ENCODE data around the gene C1S. TPM values are rescaled to one million over a fixed set of nuclear protein-coding genes. Genes with fewer than 3 reads are reported as not detected.
A peak's percentile ranks its signal among the peaks of the same experiment; 100 is the strongest.
"Not testable (repeated sequence)": the region's sequence is repeated elsewhere in the genome, so short reads cannot be mapped to it uniquely, and the experiment has no call there.

C1S gene
- total RNA-seq, 1 donor: 516 TPM

DNA sequence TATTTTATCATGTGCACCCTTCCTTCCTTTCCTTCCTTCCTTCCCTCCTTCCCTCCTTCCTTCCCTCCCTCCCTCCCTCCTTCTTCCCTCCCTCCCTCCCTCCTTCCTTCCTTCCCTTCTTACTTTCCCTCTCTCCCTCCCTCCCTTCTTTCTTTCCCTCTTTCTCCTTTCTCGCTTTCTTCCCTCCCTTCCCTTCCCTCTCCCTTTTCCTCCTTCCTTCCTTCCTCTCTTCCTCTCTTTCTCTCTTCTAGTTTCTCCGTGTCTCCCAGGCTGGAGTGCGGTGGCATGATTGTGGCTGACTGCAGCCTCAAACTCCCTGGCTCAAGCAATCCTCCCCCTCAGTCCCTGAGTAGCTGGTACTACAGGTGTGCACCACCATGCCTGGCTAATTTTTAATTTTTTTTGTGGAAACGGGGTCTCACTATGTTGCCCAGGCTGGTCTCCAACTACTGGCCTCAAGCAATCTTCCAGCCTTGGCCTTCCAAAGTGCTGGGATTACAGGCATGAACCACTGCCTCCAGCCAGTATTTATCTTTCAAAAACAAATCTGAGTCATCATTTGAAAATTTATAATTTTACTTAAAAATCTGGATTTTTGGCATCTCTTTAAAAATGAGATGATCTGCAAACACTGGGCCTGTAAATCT, 40.7 kb downstream of the C1S start:
- DNase-seq (ENCODE audit: low read depth): peak; percentile 53
- TF ChIP-seq, protein P1, sequence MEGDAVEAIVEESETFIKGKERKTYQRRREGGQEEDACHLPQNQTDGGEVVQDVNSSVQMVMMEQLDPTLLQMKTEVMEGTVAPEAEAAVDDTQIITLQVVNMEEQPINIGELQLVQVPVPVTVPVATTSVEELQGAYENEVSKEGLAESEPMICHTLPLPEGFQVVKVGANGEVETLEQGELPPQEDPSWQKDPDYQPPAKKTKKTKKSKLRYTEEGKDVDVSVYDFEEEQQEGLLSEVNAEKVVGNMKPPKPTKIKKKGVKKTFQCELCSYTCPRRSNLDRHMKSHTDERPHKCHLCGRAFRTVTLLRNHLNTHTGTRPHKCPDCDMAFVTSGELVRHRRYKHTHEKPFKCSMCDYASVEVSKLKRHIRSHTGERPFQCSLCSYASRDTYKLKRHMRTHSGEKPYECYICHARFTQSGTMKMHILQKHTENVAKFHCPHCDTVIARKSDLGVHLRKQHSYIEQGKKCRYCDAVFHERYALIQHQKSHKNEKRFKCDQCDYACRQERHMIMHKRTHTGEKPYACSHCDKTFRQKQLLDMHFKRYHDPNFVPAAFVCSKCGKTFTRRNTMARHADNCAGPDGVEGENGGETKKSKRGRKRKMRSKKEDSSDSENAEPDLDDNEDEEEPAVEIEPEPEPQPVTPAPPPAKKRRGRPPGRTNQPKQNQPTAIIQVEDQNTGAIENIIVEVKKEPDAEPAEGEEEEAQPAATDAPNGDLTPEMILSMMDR (IDR thresholded peaks at IDR 0.05; ENCODE audit: insufficient read depth, low read length): no peak
- no peak overlapping the region for H3K4me3 ChIP-seq (ENCODE audit: low read depth, low read length)

DNA sequence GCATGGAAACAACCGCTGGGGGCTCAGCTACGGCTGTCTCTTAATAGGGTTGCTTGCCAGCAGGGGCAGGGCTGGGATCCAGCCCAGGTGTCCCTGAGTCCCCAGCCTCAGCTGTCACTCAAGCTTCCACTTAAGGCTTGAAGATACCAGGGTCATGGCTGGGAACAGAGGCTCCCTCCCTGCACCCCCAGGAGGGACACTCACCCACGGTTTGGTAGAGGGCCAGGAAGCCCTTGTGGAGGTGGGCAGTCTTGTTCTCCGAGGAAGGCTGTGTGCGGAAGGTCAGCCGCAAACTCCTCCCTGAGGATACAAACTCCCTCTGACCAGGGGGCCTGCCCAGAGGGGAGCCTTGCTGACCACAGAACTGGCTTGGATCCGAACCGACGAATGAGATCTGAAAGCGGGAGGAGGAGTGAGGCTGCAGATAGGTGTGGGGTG, 41.2 kb downstream of the C1S start:
- no peak for DNase-seq (ENCODE audit: low read depth)
- TF ChIP-seq, protein P1 (IDR thresholded peaks at IDR 0.05; ENCODE audit: insufficient read depth, low read length): no peak
- no peak overlapping the region for H3K4me3 ChIP-seq (ENCODE audit: low read depth, low read length)

DNA sequence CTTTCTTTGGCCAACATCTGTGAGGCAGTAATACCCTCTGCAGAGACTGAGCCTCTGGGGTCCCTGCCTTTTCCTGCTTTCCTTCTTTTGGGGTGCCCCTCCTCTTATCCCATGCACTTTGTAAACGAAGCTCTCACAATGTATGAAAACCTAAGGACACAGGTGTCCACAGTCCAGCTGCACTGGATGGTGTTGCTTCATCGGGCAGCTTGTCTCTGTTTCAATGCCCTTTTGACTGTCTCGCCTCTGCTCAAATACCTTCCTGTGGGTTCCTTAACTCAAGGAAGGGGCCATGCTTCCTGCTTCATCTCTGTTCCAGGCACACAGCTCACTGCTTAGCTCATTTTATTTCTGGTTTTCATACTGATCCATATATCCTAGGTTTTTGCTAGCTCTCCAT, 42.1 kb downstream of the C1S start:
- DNase-seq (ENCODE audit: low read depth): no peak
- TF ChIP-seq, protein P1 (IDR thresholded peaks at IDR 0.05; ENCODE audit: insufficient read depth, low read length): no peak
- no peak overlapping the region for H3K4me3 ChIP-seq (ENCODE audit: low read depth, low read length)

DNA sequence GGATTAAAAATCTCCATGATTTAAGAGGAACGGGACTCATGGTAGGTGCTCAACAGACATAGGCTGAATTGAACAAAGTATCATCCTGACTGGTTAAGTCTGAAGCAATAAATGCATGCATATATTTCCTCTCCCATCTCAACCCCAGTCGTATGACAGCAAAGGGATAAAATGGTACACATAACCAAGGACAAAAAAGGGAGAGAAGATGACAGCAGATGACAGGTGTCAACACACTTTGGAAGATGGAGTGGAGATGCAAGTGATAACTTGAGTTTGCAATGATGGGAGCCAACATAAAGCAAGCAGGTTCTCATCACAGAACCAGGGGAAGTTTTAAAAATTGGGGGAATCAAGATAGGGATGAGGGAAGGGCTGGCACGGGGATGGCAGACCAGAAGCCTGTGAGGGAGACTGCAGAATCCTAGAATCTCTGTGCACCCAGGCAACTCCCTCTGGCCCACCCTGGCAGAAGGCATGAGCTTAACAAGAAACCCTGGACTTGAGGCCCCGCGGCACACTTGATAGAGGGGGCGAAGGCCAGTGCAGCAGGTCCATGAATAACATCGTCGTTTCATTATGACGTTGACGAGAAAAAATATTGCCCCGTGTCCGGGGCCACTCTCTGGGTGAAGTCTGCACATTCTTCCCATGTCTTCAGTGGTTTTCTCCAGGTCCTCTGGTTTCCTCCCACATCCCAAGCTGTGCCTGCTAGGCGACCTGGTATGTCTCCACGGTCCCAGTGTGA, 43.5 kb downstream of the C1S start:
- TF ChIP-seq, protein P1 (IDR thresholded peaks at IDR 0.05; ENCODE audit: insufficient read depth, low read length): no peak
- DNase-seq (ENCODE audit: low read depth): no peak
- H3K4me3 ChIP-seq (ENCODE audit: low read depth, low read length): no peak overlapping the region

DNA sequence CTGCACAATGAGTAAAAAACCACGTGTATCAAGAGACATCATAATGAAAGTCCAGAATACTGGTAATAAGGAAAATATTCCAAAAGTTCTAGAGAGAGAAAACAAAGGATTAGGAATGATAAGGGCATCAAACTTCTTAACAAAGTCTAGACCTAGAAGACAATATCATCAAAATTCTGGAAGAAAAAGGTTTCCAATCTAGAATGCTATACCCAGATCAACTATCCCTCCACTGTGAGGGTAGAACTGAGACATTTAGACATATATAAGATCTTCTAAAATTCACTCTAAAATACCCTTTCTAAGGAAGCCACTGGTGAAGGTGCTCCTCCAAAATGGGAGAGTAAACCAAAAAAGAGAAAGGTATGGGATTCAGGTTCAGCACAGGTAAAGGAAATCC, 45.6 kb downstream of the C1S start:
- TF ChIP-seq, protein P1 (IDR thresholded peaks at IDR 0.05; ENCODE audit: insufficient read depth, low read length): no peak
- no peak for DNase-seq (ENCODE audit: low read depth)
- H3K4me3 ChIP-seq (ENCODE audit: low read depth, low read length): no peak overlapping the region

DNA sequence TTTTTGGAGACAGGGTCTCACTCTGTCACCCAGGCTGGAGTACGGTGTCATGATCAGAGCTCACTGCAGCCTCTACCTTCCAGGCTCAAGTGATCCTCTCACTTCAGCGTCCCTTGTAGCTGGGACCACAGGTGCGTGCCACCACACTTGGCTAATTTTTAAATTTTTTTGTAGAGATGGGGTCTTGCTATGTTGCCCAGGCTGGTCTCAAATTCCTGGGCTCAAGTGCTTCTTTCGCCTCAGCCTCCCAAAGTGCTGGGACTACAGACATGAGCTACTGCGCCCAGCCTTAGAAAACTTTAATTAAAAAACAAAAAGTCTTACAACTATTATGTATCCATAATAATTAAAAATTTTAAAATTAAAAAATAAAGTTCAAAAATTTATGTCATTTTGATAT, 46.7 kb downstream of the C1S start:
- peak overlapping the region; percentile 23 for H3K4me3 ChIP-seq (ENCODE audit: low read depth, low read length)
- DNase-seq (ENCODE audit: low read depth): not testable (repeated sequence)

DNA sequence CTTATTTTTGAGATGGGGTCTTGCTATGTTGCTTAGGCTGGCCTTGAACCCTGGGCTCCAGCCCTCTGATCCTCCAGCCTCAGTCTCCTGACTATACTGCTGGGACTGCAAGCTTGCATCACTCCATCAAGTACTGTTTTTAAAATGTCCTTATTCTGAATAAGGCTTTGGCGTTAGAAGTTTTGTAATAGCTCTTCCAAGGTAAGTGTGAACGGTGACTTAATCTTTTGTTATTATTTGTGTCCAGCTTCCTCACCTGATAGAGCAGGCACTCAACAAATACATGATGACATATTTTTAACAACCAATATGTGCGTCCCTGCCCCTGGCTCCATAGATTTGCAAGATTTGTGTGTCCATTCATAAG, 47.1 kb downstream of the C1S start:
- H3K4me3 ChIP-seq (ENCODE audit: low read depth, low read length): peak overlapping the region; percentile 85
- DNase-seq (ENCODE audit: low read depth): no peak
- TF ChIP-seq, protein P1 (IDR thresholded peaks at IDR 0.05; ENCODE audit: insufficient read depth, low read length): no peak

All from fibroblast of the aortic adventitia (primary cell).